H9 (cell line): ENCODE data around the gene TRMT1. TPM values are rescaled to one million over a fixed set of nuclear protein-coding genes. Genes with fewer than 3 reads are reported as not detected.

Experiments
- DNase-seq: peaks from one replicate; pipeline ENCODE4 v3.0.0-alpha.2; 2017
- H2AFZ ChIP-seq: one replicate; pipeline ENCODE4 v1.6.1; 2013; ENCODE audit warnings: mild to moderate bottlenecking, low read length, control low read depth, moderate library complexity
- H2AK5ac ChIP-seq: 2 replicates; pipeline ENCODE4 v1.6.1; 2013; ENCODE audit warnings: low read length, control low read depth, mixed read lengths; ENCODE audit not compliant: insufficient read length
- H2BK120ac ChIP-seq: one replicate; pipeline ENCODE4 v1.6.1; 2013; ENCODE audit warnings: low read depth, mild to moderate bottlenecking, low read length, control low read depth, inconsistent platforms; ENCODE audit not compliant: poor library complexity, severe bottlenecking
- H2BK12ac ChIP-seq: 2 replicates; pipeline ENCODE4 v1.6.1; 2013; ENCODE audit warnings: low read length, control low read depth, mixed read lengths, low read depth; ENCODE audit not compliant: insufficient read length
- H2BK15ac ChIP-seq: 2 replicates; pipeline ENCODE4 v1.6.1; 2013; ENCODE audit warnings: low read depth, low read length, control low read depth
- H2BK20ac ChIP-seq: one replicate; pipeline ENCODE4 v1.6.1; 2013; ENCODE audit warnings: low read depth, mild to moderate bottlenecking, low read length, control low read depth, inconsistent platforms; ENCODE audit not compliant: poor library complexity, severe bottlenecking
- H2BK5ac ChIP-seq: 2 replicates; pipeline ENCODE4 v1.6.1; 2013; ENCODE audit warnings: low read length, control low read depth, mixed read lengths; ENCODE audit not compliant: insufficient read length
- H3K14ac ChIP-seq: 2 replicates; pipeline ENCODE4 v1.6.1; 2013; ENCODE audit warnings: low read length, control low read depth; ENCODE audit not compliant: insufficient read depth
- H3K18ac ChIP-seq: 2 replicates; pipeline ENCODE4 v1.6.1; 2013; ENCODE audit warnings: low read depth, mild to moderate bottlenecking, mixed read lengths, low read length, control low read depth; ENCODE audit not compliant: insufficient read length
- H3K23ac ChIP-seq: 2 replicates; pipeline ENCODE4 v1.6.1; 2013; ENCODE audit warnings: low read length, control low read depth, mixed read lengths, low read depth; ENCODE audit not compliant: insufficient read length
- H3K23me2 ChIP-seq: 2 replicates; pipeline ENCODE4 v1.6.1; 2013; ENCODE audit warnings: low read depth, mild to moderate bottlenecking, mixed read lengths, low read length, control low read depth; ENCODE audit not compliant: insufficient read length, poor library complexity, severe bottlenecking
- H3K27ac ChIP-seq: 2 replicates; pipeline ENCODE4 v1.5.1; 2013; ENCODE audit warnings: low read length, control low read depth, mixed read lengths, low read depth; ENCODE audit not compliant: insufficient read length
- H3K27me3 ChIP-seq: 2 replicates; pipeline ENCODE4 v1.6.1; 2013; ENCODE audit warnings: low read length, control low read depth, inconsistent platforms; ENCODE audit not compliant: insufficient read depth
- H3K4ac ChIP-seq: 2 replicates; pipeline ENCODE4 v1.6.1; 2013; ENCODE audit warnings: low read depth, mild to moderate bottlenecking, control low read depth, inconsistent platforms, low read length, moderate library complexity
- H3K4me1 ChIP-seq: 2 replicates; pipeline ENCODE4 v1.6.1; 2013; ENCODE audit warnings: low read length, control low read depth, inconsistent platforms; ENCODE audit not compliant: insufficient read depth
- H3K4me2 ChIP-seq: 2 replicates; pipeline ENCODE4 v1.6.1; 2013; ENCODE audit warnings: low read length, control low read depth, mixed read lengths; ENCODE audit not compliant: insufficient read length, insufficient read depth
- H3K56ac ChIP-seq: 2 replicates; pipeline ENCODE4 v1.6.1; 2013; ENCODE audit warnings: low read depth, mild to moderate bottlenecking, mixed read lengths, low read length, control low read depth; ENCODE audit not compliant: insufficient read length
- H3K79me1 ChIP-seq: 2 replicates; pipeline ENCODE4 v1.6.1; 2013; ENCODE audit warnings: low read depth, mild to moderate bottlenecking, moderate library complexity, low read length, control low read depth, inconsistent platforms; ENCODE audit not compliant: insufficient read depth, poor library complexity, severe bottlenecking
- H3K79me2 ChIP-seq: 2 replicates; pipeline ENCODE4 v1.6.1; 2013; ENCODE audit warnings: low read length, control low read depth, inconsistent platforms; ENCODE audit not compliant: insufficient read depth
- H3K9ac ChIP-seq: 2 replicates; pipeline ENCODE4 v1.6.1; 2013; ENCODE audit warnings: low read length, control low read depth, mixed read lengths; ENCODE audit not compliant: insufficient read length; ENCODE audit errors: extremely low read depth
- H3K9me3 ChIP-seq: one replicate; pipeline ENCODE4 v1.6.1; 2013; ENCODE audit warnings: low read depth, low read length, inconsistent platforms; ENCODE audit not compliant: control insufficient read depth
- H3T11ph ChIP-seq: one replicate; pipeline ENCODE4 v1.6.1; 2013; ENCODE audit warnings: mild to moderate bottlenecking, low read length, control low read depth, inconsistent platforms
- H4K20me1 ChIP-seq: one replicate; pipeline ENCODE4 v1.6.1; 2013; ENCODE audit not compliant: control insufficient read depth, insufficient read length, insufficient read depth
- H4K5ac ChIP-seq: 2 replicates; pipeline ENCODE4 v1.6.1; 2013; ENCODE audit warnings: low read depth, mild to moderate bottlenecking, mixed read lengths, low read length, control low read depth; ENCODE audit not compliant: insufficient read length
- H4K8ac ChIP-seq: replicated peaks from 2 replicates; pipeline ENCODE4 v1.6.1; 2013; ENCODE audit warnings: low read length, control low read depth, mixed read lengths, low read depth; ENCODE audit not compliant: insufficient read length
- H4K91ac ChIP-seq: 2 replicates; pipeline ENCODE4 v1.6.1; 2013; ENCODE audit warnings: low read depth, mild to moderate bottlenecking, moderate library complexity, mixed read lengths, low read length, control low read depth; ENCODE audit not compliant: insufficient read length
- H3K27ac Mint-ChIP-seq, 3 experiments: 2 replicates in 2 of 3; 3 replicates in 1 of 3; pipeline ENCODE4 v1.8.0; 2020 to 2021; ENCODE audit warnings: mixed read lengths in 3 of 3, mild to moderate bottlenecking in 1 of 3, moderate library complexity in 1 of 3
- H3K27me3 Mint-ChIP-seq: 2 replicates; pipeline ENCODE4 v1.8.0; 2021; ENCODE audit warnings: low read depth, mild to moderate bottlenecking, moderate library complexity, mixed read lengths
- H3K36me3 Mint-ChIP-seq, 3 experiments: 2 replicates in 2 of 3; 3 replicates in 1 of 3; pipeline ENCODE4 v1.8.0; 2020 to 2021; ENCODE audit warnings: low read depth in 3 of 3, mixed read lengths in 3 of 3; ENCODE audit not compliant: insufficient read depth in 1 of 3
- H3K4me1 Mint-ChIP-seq, 2 experiments: 2 replicates each; pipeline ENCODE4 v1.8.0; 2020; ENCODE audit warnings: mixed read lengths in 2 of 2
- H3K4me3 Mint-ChIP-seq, 2 experiments: 2 replicates in 1 of 2; 3 replicates in 1 of 2; pipeline ENCODE4 v1.8.0; 2020 to 2021; ENCODE audit warnings: mild to moderate bottlenecking in 2 of 2, mixed read lengths in 2 of 2, moderate library complexity in 1 of 2
- H3K9me3 Mint-ChIP-seq, 2 experiments: 2 replicates in 1 of 2; 3 replicates in 1 of 2; pipeline ENCODE4 v1.8.0; 2020; ENCODE audit warnings: mild to moderate bottlenecking in 2 of 2, mixed read lengths in 2 of 2, moderate library complexity in 1 of 2
- WGBS: extraction: QIAGEN DNeasy Blood & Tissue Kit; methylation state at CpG from one replicate; pipeline ENCODE4 v1.1.7; 2013; ENCODE audit warnings: missing lambda C conversion rate, low lambda C conversion rate, mixed read lengths; ENCODE audit not compliant: insufficient read length; ENCODE audit errors: extremely low coverage; 5-methylcytosine and 5-hydroxymethylcytosine counted together
- total RNA-seq: library from RNA; stranded (reverse); gene quantifications from 2 replicates; pipeline ENCODE4 v1.2.1, GENCODE V29; 2021
- TF ChIP-seq, protein P1 (sequence below): fragments of 200-600 bp; sonication (generic); conservative IDR thresholded peaks from 3 replicates; pipeline ENCODE4 v1.8.0; 2021; ENCODE audit warnings: antibody characterized with exemption, mild to moderate bottlenecking

The TRMT1 gene
- total RNA-seq, 1 experiment from 2014 or later: 95.7 TPM

DNA sequence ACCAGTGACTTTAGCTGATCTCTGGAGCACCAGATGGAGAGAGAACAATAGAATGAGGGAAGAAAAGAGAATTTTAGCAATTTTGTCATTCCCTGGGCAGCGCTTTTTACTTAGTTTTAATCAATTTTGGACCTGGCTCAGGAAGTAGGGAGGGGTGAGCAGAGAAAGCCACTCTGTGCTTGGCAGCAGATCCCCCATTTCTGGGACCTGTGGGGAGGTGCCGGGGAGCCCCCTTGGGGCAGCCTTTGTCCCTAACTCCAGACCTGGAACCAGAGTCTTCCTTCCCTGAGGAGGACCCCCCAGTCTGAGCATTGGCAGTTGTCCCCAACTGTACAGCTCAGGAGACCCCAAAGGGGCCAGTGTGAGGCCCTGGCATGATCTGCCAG lies 24.4 kb downstream of the TRMT1 start:
- Histone ChIP-seq H2BK12ac (no peak overlapping the region), H3K79me1 (no peaks in the 10 kb centered on the region), H4K5ac (no peak overlapping the region), H2BK120ac (no peak overlapping the region), H3K4me1 (0 out of 2 replicates have a peak, but pooled peaks cover 2% of the 10 kb centered on the region), H4K8ac (no peak overlapping the region), H4K91ac (no peak overlapping the region), H3K14ac (no peak overlapping the region), H4K20me1 (no peaks in the 10 kb centered on the region), H3K27ac (no peak overlapping the region), H3K23ac (no peak overlapping the region), H3K9ac (no peak overlapping the region), H3K79me2 (no peaks in the 10 kb centered on the region), H3K23me2 (peaks cover 9% of the 10 kb centered on the region), H3K27me3 (peaks cover 9% of the 10 kb centered on the region; the same call in 1 of the 2 replicates), H2BK20ac (no peak overlapping the region), H3T11ph (no peak overlapping the region), H3K56ac (no peak overlapping the region), H2AK5ac (no peak overlapping the region), H3K4me2 (no peak overlapping the region), H3K4ac (no peak overlapping the region), H2BK15ac (no peak overlapping the region), H3K9me3 (no peaks in the 10 kb centered on the region), H3K18ac (no peak overlapping the region), H2AFZ (no peak overlapping the region), H2BK5ac (no peak overlapping the region)
- no peak overlapping the region for H3K4me3 Mint-ChIP-seq
- H3K27ac Mint-ChIP-seq: no peak overlapping the region
- peaks cover 29 to 42% of the 10 kb centered on the region in 2 experiments for H3K4me1 Mint-ChIP-seq
- H3K9me3 Mint-ChIP-seq: peaks cover 0 to 3% of the 10 kb centered on the region in 2 experiments; a peak in 1 of 5 replicates
- TF ChIP-seq, protein P1, sequence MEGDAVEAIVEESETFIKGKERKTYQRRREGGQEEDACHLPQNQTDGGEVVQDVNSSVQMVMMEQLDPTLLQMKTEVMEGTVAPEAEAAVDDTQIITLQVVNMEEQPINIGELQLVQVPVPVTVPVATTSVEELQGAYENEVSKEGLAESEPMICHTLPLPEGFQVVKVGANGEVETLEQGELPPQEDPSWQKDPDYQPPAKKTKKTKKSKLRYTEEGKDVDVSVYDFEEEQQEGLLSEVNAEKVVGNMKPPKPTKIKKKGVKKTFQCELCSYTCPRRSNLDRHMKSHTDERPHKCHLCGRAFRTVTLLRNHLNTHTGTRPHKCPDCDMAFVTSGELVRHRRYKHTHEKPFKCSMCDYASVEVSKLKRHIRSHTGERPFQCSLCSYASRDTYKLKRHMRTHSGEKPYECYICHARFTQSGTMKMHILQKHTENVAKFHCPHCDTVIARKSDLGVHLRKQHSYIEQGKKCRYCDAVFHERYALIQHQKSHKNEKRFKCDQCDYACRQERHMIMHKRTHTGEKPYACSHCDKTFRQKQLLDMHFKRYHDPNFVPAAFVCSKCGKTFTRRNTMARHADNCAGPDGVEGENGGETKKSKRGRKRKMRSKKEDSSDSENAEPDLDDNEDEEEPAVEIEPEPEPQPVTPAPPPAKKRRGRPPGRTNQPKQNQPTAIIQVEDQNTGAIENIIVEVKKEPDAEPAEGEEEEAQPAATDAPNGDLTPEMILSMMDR: no peak
- peaks cover 64% of the 10 kb centered on the region for H3K27me3 Mint-ChIP-seq
- DNase-seq: no peak
- H3K36me3 Mint-ChIP-seq: no peaks in the 10 kb centered on the region
- no CpG with 5 or more reads among the region's 2 CpGs for WGBS
